WTC11 (cell line): ENCODE data around the gene GABRG3. TPM values are rescaled to one million over a fixed set of nuclear protein-coding genes. Genes with fewer than 3 reads are reported as not detected.

Experiments
- ATAC-seq: fragments of 200-7000 bp; cut with Tn5 transposase; 2 replicates; pipeline ENCODE4 v1.10.0; 2021; ENCODE audit warnings: mild to moderate bottlenecking, moderate library complexity
- CTCF ChIA-PET: fragments of 300-600 bp; sonication (Branson Sonifier 250); formaldehyde crosslinking; loops from one replicate; lab custom pipeline; 2021; ENCODE audit warnings: antibody characterized with exemption; lab: Charles Lee
- POLR2A ChIA-PET: fragments of 350-600 bp; sonication (Branson Sonifier 250); formaldehyde crosslinking; loops from one replicate; lab custom pipeline; 2021; ENCODE audit warnings: antibody characterized with exemption; lab: Charles Lee
- DNase-seq: peaks from one replicate; pipeline ENCODE4 v3.0.0; 2021; ENCODE audit warnings: low spot score
- H3K27ac Mint-ChIP-seq: 2 replicates; pipeline ENCODE4 v1.8.0; 2021; ENCODE audit warnings: mixed read lengths
- H3K27me3 Mint-ChIP-seq: 2 replicates; pipeline ENCODE4 v1.8.0; 2021; ENCODE audit warnings: low read depth, mild to moderate bottlenecking, moderate library complexity, mixed read lengths
- H3K36me3 Mint-ChIP-seq: 2 replicates; pipeline ENCODE4 v1.8.0; 2021; ENCODE audit warnings: mixed read lengths
- H3K4me1 Mint-ChIP-seq: 2 replicates; pipeline ENCODE4 v1.8.0; 2022; ENCODE audit warnings: mixed read lengths
- H3K4me3 Mint-ChIP-seq: 2 replicates; pipeline ENCODE4 v1.8.0; 2021; ENCODE audit warnings: mild to moderate bottlenecking, moderate library complexity, mixed read lengths
- H3K9me3 Mint-ChIP-seq: 2 replicates; pipeline ENCODE4 v1.8.0; 2021; ENCODE audit warnings: mixed read lengths
- ATF1 ChIP-seq: sonication (generic); formaldehyde crosslinking; IDR thresholded peaks from 2 replicates; pipeline ENCODE4 v1.8.1; 2023; ENCODE audit warnings: mild to moderate bottlenecking, moderate library complexity, missing genetic modification reagents
- CREM ChIP-seq: sonication (generic); formaldehyde crosslinking; IDR thresholded peaks from 2 replicates; pipeline ENCODE4 v1.8.1; 2022; ENCODE audit warnings: mild to moderate bottlenecking, missing genetic modification reagents, moderate library complexity
- E2F1 ChIP-seq: sonication (generic); formaldehyde crosslinking; IDR thresholded peaks from 2 replicates; pipeline ENCODE4 v1.8.0; 2022; ENCODE audit warnings: mild to moderate bottlenecking, missing genetic modification reagents
- EMX1 ChIP-seq: fragments of 250-450 bp; sonication (Bioruptor Pico); IDR thresholded peaks from 2 replicates; pipeline ENCODE4 v1.8.0; 2021; ENCODE audit warnings: mild to moderate bottlenecking
- FOXP4 ChIP-seq: sonication (generic); formaldehyde crosslinking; IDR thresholded peaks from 2 replicates; pipeline ENCODE4 v1.8.0; 2022; ENCODE audit warnings: mild to moderate bottlenecking, missing genetic modification reagents
- HMGXB4 ChIP-seq: sonication (generic); formaldehyde crosslinking; IDR thresholded peaks from 2 replicates; pipeline ENCODE4 v1.8.1; 2023; ENCODE audit warnings: mild to moderate bottlenecking, moderate library complexity, missing genetic modification reagents
- IRF2 ChIP-seq: sonication (generic); formaldehyde crosslinking; IDR thresholded peaks from 2 replicates; pipeline ENCODE4 v1.8.0; 2022; ENCODE audit warnings: low read depth, missing genetic modification reagents, borderline replicate concordance
- MXD4 ChIP-seq: fragments of 250-450 bp; sonication (Bioruptor Pico); IDR thresholded peaks from 2 replicates; pipeline ENCODE4 v1.8.0; 2021; ENCODE audit warnings: mild to moderate bottlenecking, moderate library complexity, borderline replicate concordance
- MYBL2 ChIP-seq: sonication (generic); formaldehyde crosslinking; IDR thresholded peaks from 2 replicates; pipeline ENCODE4 v1.8.1; 2023; ENCODE audit warnings: mild to moderate bottlenecking, moderate library complexity, missing genetic modification reagents
- NFATC4 ChIP-seq: fragments of 250-450 bp; sonication (Bioruptor Pico); IDR thresholded peaks from 2 replicates; pipeline ENCODE4 v1.9.0; 2021; ENCODE audit warnings: mild to moderate bottlenecking
- NFYB ChIP-seq: sonication (generic); formaldehyde crosslinking; conservative IDR thresholded peaks from 2 replicates; pipeline ENCODE4 v1.8.0; 2022; ENCODE audit warnings: low read depth, missing genetic modification reagents
- NR3C1 ChIP-seq: sonication (generic); formaldehyde crosslinking; conservative IDR thresholded peaks from 2 replicates; pipeline ENCODE4 v1.8.1; 2023; ENCODE audit warnings: low read depth, mild to moderate bottlenecking, missing genetic modification reagents
- PREB ChIP-seq: sonication (generic); formaldehyde crosslinking; IDR thresholded peaks from 2 replicates; pipeline ENCODE4 v1.8.1; 2022; ENCODE audit warnings: mild to moderate bottlenecking, missing genetic modification reagents, moderate library complexity, borderline replicate concordance
- PRRX2 ChIP-seq: fragments of 250-450 bp; sonication (Bioruptor Pico); IDR thresholded peaks from 2 replicates; pipeline ENCODE4 v1.8.0; 2021; ENCODE audit warnings: mild to moderate bottlenecking
- ZNF138 ChIP-seq: sonication (generic); formaldehyde crosslinking; conservative IDR thresholded peaks from 2 replicates; pipeline ENCODE4 v1.8.1; 2022; ENCODE audit warnings: mild to moderate bottlenecking, moderate library complexity, missing genetic modification reagents
- ZNF219 ChIP-seq: sonication (generic); formaldehyde crosslinking; IDR thresholded peaks from 2 replicates; pipeline ENCODE4 v1.8.0; 2023; ENCODE audit warnings: missing genetic modification reagents, mild to moderate bottlenecking, borderline replicate concordance
- ZNF423 ChIP-seq: fragments of 250-450 bp; sonication (Bioruptor Pico); IDR thresholded peaks from 2 replicates; pipeline ENCODE4 v2.1.2; 2022; ENCODE audit warnings: mild to moderate bottlenecking, moderate library complexity
- total RNA-seq: library from RNA; stranded (reverse); gene quantifications from 3 replicates; pipeline ENCODE4 v1.2.3, GENCODE V29; 2021
- TF ChIP-seq, protein P1 (sequence below): sonication (generic); formaldehyde crosslinking; IDR thresholded peaks from 2 replicates; pipeline ENCODE4 v1.8.0; 2022; ENCODE audit warnings: mild to moderate bottlenecking, missing genetic modification reagents
- TF ChIP-seq, protein P2 (sequence below): sonication (generic); formaldehyde crosslinking; conservative IDR thresholded peaks from 2 replicates; pipeline ENCODE4 v1.8.1; 2022; ENCODE audit warnings: mild to moderate bottlenecking, missing genetic modification reagents
- TF ChIP-seq, protein P3 (sequence below): sonication (generic); formaldehyde crosslinking; IDR thresholded peaks from 2 replicates; pipeline ENCODE4 v1.8.1; 2023; ENCODE audit warnings: mild to moderate bottlenecking, missing genetic modification reagents

The GABRG3 gene
- total RNA-seq, 1 experiment from 2014 or later = 0.72 TPM

DNA sequence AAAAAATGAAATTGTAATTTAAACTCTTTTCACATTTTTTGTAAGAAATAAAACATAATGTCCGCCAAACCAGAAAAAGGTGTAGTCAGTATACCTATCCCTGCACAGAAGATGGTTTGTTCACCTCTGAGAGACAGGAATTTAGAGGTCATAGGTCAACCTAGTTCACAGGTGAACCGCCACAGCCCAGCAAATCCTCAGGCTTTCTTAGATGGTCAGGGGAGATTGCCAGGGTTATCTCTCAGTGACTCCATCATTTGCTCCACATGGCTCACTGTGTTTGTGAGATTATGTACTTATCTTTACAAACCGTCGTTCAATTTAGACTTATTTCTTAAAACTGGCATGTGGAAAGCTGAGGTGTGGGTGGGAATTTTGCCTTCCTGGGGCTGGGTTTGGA lies 264.2 kb downstream of the GABRG3 start (continued):
- TF ChIP-seq CREM (no peak), PRRX2 (CRISPR knock-in tag) (no peak), NFYB (CRISPR knock-in tag) (no peak)

DNA sequence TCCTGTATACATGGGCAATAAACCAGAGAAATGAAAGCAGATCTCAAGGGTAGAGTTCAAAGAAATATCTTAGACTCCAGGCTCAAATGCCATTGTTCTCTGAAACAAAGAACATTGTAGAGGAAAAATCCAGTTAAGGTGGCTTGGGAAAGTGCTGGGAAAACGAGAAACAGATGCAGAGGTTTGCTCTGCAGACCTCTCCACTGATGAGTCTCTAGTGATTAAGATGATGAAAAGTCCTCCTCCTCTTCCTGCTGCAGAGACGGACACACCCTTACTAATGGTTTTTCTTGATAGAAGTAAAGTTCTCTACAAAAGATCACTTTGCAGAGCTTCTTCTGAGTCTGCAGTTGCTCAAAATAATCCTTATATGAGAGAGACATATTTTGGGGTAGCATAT lies 264.7 kb downstream of the GABRG3 start:
- ChIA-PET POLR2A (no interaction called here), CTCF (interaction anchor here (1.0 kb wide), 1 partner anchor 344 kb away, joined by 3 read pairs; no protein-coding TSS in a partner anchor)
- no peak overlapping the region for H3K27ac Mint-ChIP-seq
- no peak overlapping the region for H3K4me3 Mint-ChIP-seq
- H3K36me3 Mint-ChIP-seq = no peaks in the 10 kb centered on the region
- no peaks in the 10 kb centered on the region for H3K27me3 Mint-ChIP-seq
- H3K9me3 Mint-ChIP-seq = no peaks in the 10 kb centered on the region
- TF ChIP-seq, protein P1, sequence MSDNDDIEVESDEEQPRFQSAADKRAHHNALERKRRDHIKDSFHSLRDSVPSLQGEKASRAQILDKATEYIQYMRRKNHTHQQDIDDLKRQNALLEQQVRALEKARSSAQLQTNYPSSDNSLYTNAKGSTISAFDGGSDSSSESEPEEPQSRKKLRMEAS (CRISPR knock-in tag) = no peak
- no peak for TF ChIP-seq ZNF219
- no peak for TF ChIP-seq EMX1 (CRISPR knock-in tag)
- TF ChIP-seq MXD4 = no peak
- TF ChIP-seq NR3C1 (CRISPR knock-in tag) = no peak
- no peak for TF ChIP-seq ZNF138 (CRISPR knock-in tag)
- TF ChIP-seq IRF2 (CRISPR knock-in tag) = no peak
- TF ChIP-seq, protein P2, sequence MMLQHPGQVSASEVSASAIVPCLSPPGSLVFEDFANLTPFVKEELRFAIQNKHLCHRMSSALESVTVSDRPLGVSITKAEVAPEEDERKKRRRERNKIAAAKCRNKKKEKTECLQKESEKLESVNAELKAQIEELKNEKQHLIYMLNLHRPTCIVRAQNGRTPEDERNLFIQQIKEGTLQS (CRISPR knock-in tag) = no peak
- TF ChIP-seq FOXP4 (CRISPR knock-in tag) = no peak
- TF ChIP-seq, protein P3, sequence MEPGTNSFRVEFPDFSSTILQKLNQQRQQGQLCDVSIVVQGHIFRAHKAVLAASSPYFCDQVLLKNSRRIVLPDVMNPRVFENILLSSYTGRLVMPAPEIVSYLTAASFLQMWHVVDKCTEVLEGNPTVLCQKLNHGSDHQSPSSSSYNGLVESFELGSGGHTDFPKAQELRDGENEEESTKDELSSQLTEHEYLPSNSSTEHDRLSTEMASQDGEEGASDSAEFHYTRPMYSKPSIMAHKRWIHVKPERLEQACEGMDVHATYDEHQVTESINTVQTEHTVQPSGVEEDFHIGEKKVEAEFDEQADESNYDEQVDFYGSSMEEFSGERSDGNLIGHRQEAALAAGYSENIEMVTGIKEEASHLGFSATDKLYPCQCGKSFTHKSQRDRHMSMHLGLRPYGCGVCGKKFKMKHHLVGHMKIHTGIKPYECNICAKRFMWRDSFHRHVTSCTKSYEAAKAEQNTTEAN (CRISPR knock-in tag) = no peak
- peaks cover 7% of the 10 kb centered on the region for H3K4me1 Mint-ChIP-seq
- DNase-seq (no peak), ATAC-seq (no peak)

DNA sequence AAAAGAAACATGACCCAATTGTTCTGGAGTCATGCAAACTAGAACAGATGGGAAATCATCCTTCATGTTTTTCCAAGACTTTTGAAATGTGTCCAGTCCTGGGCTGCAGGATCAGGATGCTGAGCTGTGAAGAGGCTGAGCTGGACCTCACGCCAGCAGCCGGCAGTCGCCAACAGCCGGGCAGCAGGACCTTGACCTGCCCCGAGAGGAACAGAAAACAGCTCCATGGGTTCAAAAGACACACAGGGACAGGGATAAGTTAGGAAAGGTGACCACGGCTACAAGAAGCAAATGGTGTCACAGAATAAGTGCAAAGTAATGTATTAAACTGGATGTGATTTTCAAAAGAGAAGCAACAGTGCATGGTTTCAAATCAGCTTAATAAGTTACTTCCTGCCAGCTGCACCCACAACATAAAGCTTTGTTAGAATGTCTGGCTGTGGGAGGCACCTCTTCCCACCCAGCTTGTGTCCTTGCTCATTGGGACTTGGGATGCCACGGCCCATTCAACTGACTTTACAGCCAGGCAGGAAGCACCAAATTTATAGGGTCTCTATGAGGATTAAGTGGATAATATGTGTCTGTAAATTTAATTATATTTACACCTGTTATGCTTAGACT lies 266.4 kb downstream of the GABRG3 start:
- TF ChIP-seq ZNF423 (no peak), HMGXB4 (CRISPR knock-in tag) (no peak), NFATC4 (no peak), PREB (CRISPR knock-in tag) (no peak), E2F1 (no peak), NR3C1 (CRISPR knock-in tag) (no peak), MYBL2 (CRISPR knock-in tag) (no peak), ATF1 (CRISPR knock-in tag) (no peak)
- POLR2A ChIA-PET = interaction anchor here (0.6 kb wide), 1 partner anchor 154 kb away, joined by 4 read pairs; no protein-coding TSS in a partner anchor
- Mint-ChIP-seq H3K36me3 (no peaks in the 10 kb centered on the region), H3K4me1 (peaks cover 7% of the 10 kb centered on the region), H3K27me3 (no peaks in the 10 kb centered on the region), H3K27ac (no peak overlapping the region), H3K9me3 (no peaks in the 10 kb centered on the region), H3K4me3 (no peak overlapping the region)
- no peak for ATAC-seq
- CTCF ChIA-PET = interaction anchor here (0.6 to 1.6 kb wide), 6 partner anchors 53 to 784 kb away, joined by 3 to 14 read pairs (median 4); no protein-coding TSS in a partner anchor
- DNase-seq = no peak
